Measurements from ENCODE around the gene CEACAM21.

CEACAM21 gene

GRCh38 chr19:41575998-41576397 lies at the start of gene CEACAM21:
Gene CEACAM21, plus strand, starts transcription at chr19:41576166. Its CDS starts 109 bp downstream, at chr19:41576275.
- Histone ChIP-seq H3K27me3 (ENCODE audit: control insufficient read depth in 1 of 2, insufficient read depth in 2 of 2, low read length in 2 of 2) (peaks cover 0 to 5% of the 10 kb centered on the region in 2 donors), H3K27ac (ENCODE audit: low read depth, low read length) (no peak within 1 kb of the TSS), H3K9ac (ENCODE audit: low read length) (no peak within 1 kb of the TSS), H3K4me1 (ENCODE audit: insufficient read depth, low read length) (no peaks in the 10 kb centered on the region), H3K36me3 (ENCODE audit: insufficient read depth, low read length) (no peaks in the 10 kb centered on the region), H3K9me3 (ENCODE audit: low read length) (no peaks in the 10 kb centered on the region), H3K4me3 (ENCODE audit: low read depth in 1 of 2, low read length in 2 of 2) (no peak within 1 kb of the TSS)

- Histone ChIP-seq H3K4me1 (ENCODE audit: insufficient read depth, low read length) (peaks cover 3% of the 10 kb centered on the region), H3K4me3 (ENCODE audit: low read depth in 1 of 2, low read length in 2 of 2) (no peak overlapping the region), H3K27me3 (ENCODE audit: control insufficient read depth in 1 of 2, insufficient read depth in 2 of 2, low read length in 2 of 2) (peaks cover 20 to 26% of the 10 kb centered on the region in 2 donors), H3K9ac (ENCODE audit: low read length) (no peak overlapping the region), H3K36me3 (ENCODE audit: insufficient read depth, low read length) (no peaks in the 10 kb centered on the region), H3K27ac (ENCODE audit: low read depth, low read length) (no peak overlapping the region), H3K9me3 (ENCODE audit: low read length) (no peaks in the 10 kb centered on the region)
Observed at GRCh38 chr19:41527089-41527488, 48.9 kb upstream of the CEACAM21 start.

- peaks cover 3% of the 10 kb centered on the region for H3K4me1 ChIP-seq (ENCODE audit: insufficient read depth, low read length)
- H3K9me3 ChIP-seq (ENCODE audit: low read length) = no peaks in the 10 kb centered on the region
- no peaks in the 10 kb centered on the region for H3K36me3 ChIP-seq (ENCODE audit: insufficient read depth, low read length)
- no peak overlapping the region for H3K4me3 ChIP-seq (ENCODE audit: low read depth in 1 of 2, low read length in 2 of 2)
- H3K27me3 ChIP-seq (ENCODE audit: control insufficient read depth in 1 of 2, insufficient read depth in 2 of 2, low read length in 2 of 2) = peaks cover 14 to 15% of the 10 kb centered on the region in 2 donors
- H3K27ac ChIP-seq (ENCODE audit: low read depth, low read length) = no peak overlapping the region
- no peak overlapping the region for H3K9ac ChIP-seq (ENCODE audit: low read length)
Observed at GRCh38 chr19:41528106-41528505, 47.9 kb upstream of the CEACAM21 start.

- H3K36me3 ChIP-seq (ENCODE audit: insufficient read depth, low read length) = no peaks in the 10 kb centered on the region
- no peak overlapping the region for H3K9ac ChIP-seq (ENCODE audit: low read length)
- no peak overlapping the region for H3K27ac ChIP-seq (ENCODE audit: low read depth, low read length)
- peaks cover 5 to 7% of the 10 kb centered on the region in 2 donors for H3K27me3 ChIP-seq (ENCODE audit: control insufficient read depth in 1 of 2, insufficient read depth in 2 of 2, low read length in 2 of 2)
- no peak overlapping the region for H3K4me3 ChIP-seq (ENCODE audit: low read depth in 1 of 2, low read length in 2 of 2)
- peaks cover 3% of the 10 kb centered on the region for H3K4me1 ChIP-seq (ENCODE audit: insufficient read depth, low read length)
- H3K9me3 ChIP-seq (ENCODE audit: low read length) = no peaks in the 10 kb centered on the region
Observed at GRCh38 chr19:41529484-41530183, 46.3 kb upstream of the CEACAM21 start.

- Histone ChIP-seq H3K27ac (ENCODE audit: low read depth, low read length) (no peak overlapping the region), H3K4me3 (ENCODE audit: low read depth in 1 of 2, low read length in 2 of 2) (no peak overlapping the region), H3K4me1 (ENCODE audit: insufficient read depth, low read length) (peaks cover 3% of the 10 kb centered on the region), H3K9ac (ENCODE audit: low read length) (no peak overlapping the region), H3K27me3 (ENCODE audit: control insufficient read depth in 1 of 2, insufficient read depth in 2 of 2, low read length in 2 of 2) (peaks cover 5 to 7% of the 10 kb centered on the region in 2 donors), H3K9me3 (ENCODE audit: low read length) (no peaks in the 10 kb centered on the region), H3K36me3 (ENCODE audit: insufficient read depth, low read length) (no peaks in the 10 kb centered on the region)
Observed at GRCh38 chr19:41530184-41530534, 45.8 kb upstream of the CEACAM21 start.

- no peak overlapping the region for H3K4me3 ChIP-seq (ENCODE audit: low read depth in 1 of 2, low read length in 2 of 2)
- peaks cover 3% of the 10 kb centered on the region for H3K4me1 ChIP-seq (ENCODE audit: insufficient read depth, low read length)
- no peak overlapping the region for H3K27ac ChIP-seq (ENCODE audit: low read depth, low read length)
- no peaks in the 10 kb centered on the region for H3K36me3 ChIP-seq (ENCODE audit: insufficient read depth, low read length)
- H3K9ac ChIP-seq (ENCODE audit: low read length) = no peak overlapping the region
- peaks cover 5 to 7% of the 10 kb centered on the region in 2 donors for H3K27me3 ChIP-seq (ENCODE audit: control insufficient read depth in 1 of 2, insufficient read depth in 2 of 2, low read length in 2 of 2)
- no peaks in the 10 kb centered on the region for H3K9me3 ChIP-seq (ENCODE audit: low read length)
Observed at GRCh38 chr19:41530761-41531301, 45.1 kb upstream of the CEACAM21 start.

- Histone ChIP-seq H3K36me3 (ENCODE audit: insufficient read depth, low read length) (no peaks in the 10 kb centered on the region), H3K4me3 (ENCODE audit: low read depth in 1 of 2, low read length in 2 of 2) (no peak overlapping the region), H3K4me1 (ENCODE audit: insufficient read depth, low read length) (peaks cover 3% of the 10 kb centered on the region), H3K27ac (ENCODE audit: low read depth, low read length) (no peak overlapping the region), H3K9me3 (ENCODE audit: low read length) (no peaks in the 10 kb centered on the region), H3K27me3 (ENCODE audit: control insufficient read depth in 1 of 2, insufficient read depth in 2 of 2, low read length in 2 of 2) (peaks cover 5% of the 10 kb centered on the region in 2 donors), H3K9ac (ENCODE audit: low read length) (no peak overlapping the region)
Observed at GRCh38 chr19:41531438-41532311, 44.3 kb upstream of the CEACAM21 start.

DNA sequence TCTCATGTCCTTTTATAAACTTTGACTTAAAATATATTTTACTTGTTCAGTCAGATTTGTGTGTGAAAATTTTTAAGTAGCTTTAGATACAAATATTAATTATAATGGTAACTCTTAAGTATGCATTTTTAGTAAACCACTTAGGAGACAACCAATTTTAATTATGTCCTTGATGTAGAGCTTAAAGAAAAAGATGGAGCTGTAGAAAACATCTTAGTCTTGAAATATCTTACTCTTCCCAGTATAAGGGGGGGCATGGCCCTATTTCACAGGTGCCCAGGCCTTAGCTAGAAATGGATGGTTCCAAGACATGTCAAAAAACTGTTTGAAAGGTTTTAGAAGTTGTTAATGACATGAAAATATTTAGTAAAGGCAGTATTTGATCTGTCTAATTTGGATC lies 43.4 kb upstream of the CEACAM21 start:
- Histone ChIP-seq H3K27ac (ENCODE audit: low read depth, low read length) (no peak overlapping the region), H3K27me3 (ENCODE audit: control insufficient read depth in 1 of 2, insufficient read depth in 2 of 2, low read length in 2 of 2) (peaks cover 4% of the 10 kb centered on the region in 2 donors), H3K4me1 (ENCODE audit: insufficient read depth, low read length) (peaks cover 3% of the 10 kb centered on the region), H3K9ac (ENCODE audit: low read length) (no peak overlapping the region), H3K36me3 (ENCODE audit: insufficient read depth, low read length) (no peaks in the 10 kb centered on the region), H3K4me3 (ENCODE audit: low read depth in 1 of 2, low read length in 2 of 2) (no peak overlapping the region), H3K9me3 (ENCODE audit: low read length) (no peaks in the 10 kb centered on the region)

DNA sequence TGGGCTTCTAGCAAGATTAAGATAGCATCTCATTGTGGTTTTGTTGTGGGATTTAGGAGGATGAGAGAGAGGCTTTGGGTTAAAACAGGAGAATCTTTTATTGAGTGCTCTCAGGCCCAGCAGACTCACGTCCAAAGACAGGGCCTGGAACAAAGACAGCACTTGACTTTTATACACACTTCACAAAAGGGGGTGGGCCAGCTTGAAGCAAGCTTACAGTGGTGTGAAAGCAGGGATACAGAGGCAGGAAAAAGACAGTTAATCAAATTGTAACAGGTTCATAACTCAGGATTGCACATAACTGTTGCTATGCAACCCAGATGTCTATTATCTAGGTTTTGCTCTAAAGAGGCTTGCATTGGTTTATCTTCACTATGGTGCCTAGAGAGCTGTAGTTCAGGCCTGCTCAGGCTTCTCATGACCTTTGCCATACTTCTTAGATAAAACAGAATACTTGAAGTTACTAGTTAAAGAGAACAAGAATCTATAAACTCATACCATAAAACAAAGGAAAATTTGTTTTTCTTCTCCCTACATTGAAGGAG lies 42.2 kb upstream of the CEACAM21 start:
- Histone ChIP-seq H3K36me3 (ENCODE audit: insufficient read depth, low read length) (no peaks in the 10 kb centered on the region), H3K9me3 (ENCODE audit: low read length) (no peaks in the 10 kb centered on the region), H3K27ac (ENCODE audit: low read depth, low read length) (no peak overlapping the region), H3K27me3 (ENCODE audit: control insufficient read depth in 1 of 2, insufficient read depth in 2 of 2, low read length in 2 of 2) (peaks cover 0 to 4% of the 10 kb centered on the region in 2 donors), H3K4me3 (ENCODE audit: low read depth in 1 of 2, low read length in 2 of 2) (no peak overlapping the region), H3K9ac (ENCODE audit: low read length) (no peak overlapping the region), H3K4me1 (ENCODE audit: insufficient read depth, low read length) (peaks cover 3% of the 10 kb centered on the region)

- H3K36me3 ChIP-seq (ENCODE audit: insufficient read depth, low read length) = no peaks in the 10 kb centered on the region
- no peak overlapping the region for H3K9ac ChIP-seq (ENCODE audit: low read length)
- no peaks in the 10 kb centered on the region for H3K9me3 ChIP-seq (ENCODE audit: low read length)
- H3K27me3 ChIP-seq (ENCODE audit: control insufficient read depth in 1 of 2, insufficient read depth in 2 of 2, low read length in 2 of 2) = peaks cover 0 to 4% of the 10 kb centered on the region in 2 donors
- H3K4me1 ChIP-seq (ENCODE audit: insufficient read depth, low read length) = peaks cover 3% of the 10 kb centered on the region
- H3K4me3 ChIP-seq (ENCODE audit: low read depth in 1 of 2, low read length in 2 of 2) = no peak overlapping the region
- H3K27ac ChIP-seq (ENCODE audit: low read depth, low read length) = no peak overlapping the region
Observed at GRCh38 chr19:41535029-41535622, 40.8 kb upstream of the CEACAM21 start.

DNA sequence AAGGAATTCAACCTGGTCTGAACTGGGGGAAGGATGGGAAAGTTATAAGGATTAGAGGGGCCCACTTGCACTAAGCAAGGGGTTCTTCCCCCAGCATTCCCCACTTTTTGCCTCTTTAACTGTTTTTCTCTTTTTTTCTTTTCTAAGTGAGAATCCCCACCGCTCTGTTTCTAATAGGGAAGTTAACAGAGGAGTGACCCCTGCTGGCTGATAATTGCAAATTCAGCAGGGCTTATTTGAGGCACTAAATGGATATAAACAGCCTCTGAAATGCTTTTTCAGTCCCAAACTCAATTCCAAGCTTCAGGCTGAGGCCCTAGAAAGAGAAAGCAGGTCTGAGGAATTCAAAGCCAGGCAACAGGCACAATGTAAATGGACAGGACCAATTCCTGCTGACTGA lies 38.2 kb upstream of the CEACAM21 start:
- peaks cover 4 to 7% of the 10 kb centered on the region in 2 donors for H3K27me3 ChIP-seq (ENCODE audit: control insufficient read depth in 1 of 2, insufficient read depth in 2 of 2, low read length in 2 of 2)
- no peaks in the 10 kb centered on the region for H3K4me1 ChIP-seq (ENCODE audit: insufficient read depth, low read length)
- H3K4me3 ChIP-seq (ENCODE audit: low read depth in 1 of 2, low read length in 2 of 2) = no peak overlapping the region
- H3K9me3 ChIP-seq (ENCODE audit: low read length) = no peaks in the 10 kb centered on the region
- H3K9ac ChIP-seq (ENCODE audit: low read length) = no peak overlapping the region
- no peak overlapping the region for H3K27ac ChIP-seq (ENCODE audit: low read depth, low read length)
- no peaks in the 10 kb centered on the region for H3K36me3 ChIP-seq (ENCODE audit: insufficient read depth, low read length)
